Measurements from ENCODE around the gene FGD4.

- TF ChIP-seq EZH2 (IDR thresholded peaks at IDR 0.05; ENCODE audit: insufficient read depth, poor library complexity, severe bottlenecking), result no peak
- TF ChIP-seq EZH2phosphoT487 (IDR thresholded peaks at IDR 0.05; ENCODE audit: insufficient read depth, low read depth), result no peak
These were observed 99.7 kb downstream of the FGD4 start for GRCh38 chr12:32499048-32499447.

Data from GM23248 (cell line).